Keratinocyte (primary cell): ENCODE results near the gene CCNK.

Experiments used
- CTCF ChIP-seq, 3 experiments: IDR thresholded peaks in 1 of 3; conservative IDR thresholded peaks in 1 of 3; optimal IDR thresholded peaks in 1 of 3; 2 replicates in 2 of 3; 3 replicates in 1 of 3; pipeline versions ENCODE3 to v1.5.1; 2011; ENCODE audit warnings: low read length in 3 of 3, mild to moderate bottlenecking in 3 of 3, moderate library complexity in 2 of 3, control low read depth in 1 of 3, inconsistent platforms in 1 of 3; ENCODE audit not compliant: insufficient read depth in 2 of 3; ENCODE audit errors: extremely low read depth in 1 of 3
- EZH2 ChIP-seq: IDR thresholded peaks from one replicate; pipeline ENCODE4 v1.6.1; 2012; ENCODE audit warnings: inconsistent platforms, mild to moderate bottlenecking, low read length, moderate library complexity

DNA sequence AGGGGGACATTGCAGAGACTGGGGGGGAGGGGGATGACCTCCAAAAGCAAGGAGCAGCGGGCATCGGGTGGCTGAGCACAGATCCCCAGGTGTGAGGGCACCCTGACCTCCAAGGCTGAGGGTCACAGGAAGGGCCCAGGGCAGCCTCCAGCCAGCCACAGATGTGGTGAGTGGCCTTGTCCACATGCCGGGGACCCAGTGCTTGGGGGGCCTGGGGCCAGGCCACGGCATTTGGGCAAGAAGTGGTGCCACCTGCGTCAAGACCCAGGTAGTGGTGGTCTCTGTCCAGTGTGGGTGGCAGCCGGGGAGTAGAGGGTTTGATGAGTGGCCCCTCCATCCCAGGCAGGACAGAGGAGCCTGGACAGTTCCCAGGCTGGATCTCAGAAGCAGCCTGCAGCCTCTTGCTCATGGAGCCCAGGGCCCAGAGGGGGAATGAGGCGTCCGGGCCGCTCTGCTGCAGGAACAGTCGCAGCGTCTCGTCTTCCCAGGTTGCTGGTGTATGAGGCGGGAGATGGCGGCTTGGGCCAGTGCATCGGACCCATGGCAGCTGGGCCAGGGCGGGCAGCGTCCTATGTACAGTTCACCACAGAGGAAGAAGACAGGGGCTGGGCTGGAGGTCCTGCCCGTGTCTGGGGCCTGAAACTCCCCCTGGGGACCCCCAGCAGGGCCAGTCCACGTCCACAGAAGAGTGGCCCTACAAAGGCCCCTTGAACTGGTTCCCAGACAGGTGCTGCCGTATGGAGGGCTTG is 33.5 kb downstream of the CCNK start:
- TF ChIP-seq CTCF (optimal IDR thresholded peaks at IDR 0.05 in 1 of 3, IDR thresholded peaks at IDR 0.05 in 1 of 3, conservative IDR thresholded peaks at IDR 0.05 in 1 of 3; ENCODE audit: extremely low read depth in 1 of 3, insufficient read depth in 2 of 3, low read length in 3 of 3): no peak
- TF ChIP-seq EZH2: no peak
